Glomerular endothelial cell (primary cell): ENCODE measurements around the gene ELOVL2. TPM values are rescaled to one million over a fixed set of nuclear protein-coding genes. Genes with fewer than 3 reads are reported as not detected.
"Not testable (repeated sequence)": the region's sequence is repeated elsewhere in the genome, so short reads cannot be mapped to it uniquely, and the experiment has no call there.

Source experiments
- DNase-seq: peaks from one replicate; pipeline ENCODE4 v3.0.0-alpha.2; 2011; ENCODE audit warnings: low read depth, low spot score; ENCODE audit errors: extremely low read depth
- total RNA-seq: library from RNA; depleted of rRNA; stranded (reverse); fragments of >200 nt; gene quantifications from 2 replicates; pipeline ENCODE4 v1.2.3, GENCODE V29; 2015

Gene ELOVL2
- total RNA-seq: not detected in 2 replicates

GRCh38 chr6:11043961-11044711 lies at the start of gene ELOVL2:
Gene ELOVL2 (minus strand): TSS chr6:11044305. CDS start chr6:11044230, 75 bp downstream.
- DNase-seq: no peak

- DNase-seq: no peak
Measured at GRCh38 chr6:11093376-11093625, 49.2 kb upstream of the ELOVL2 start.

DNA sequence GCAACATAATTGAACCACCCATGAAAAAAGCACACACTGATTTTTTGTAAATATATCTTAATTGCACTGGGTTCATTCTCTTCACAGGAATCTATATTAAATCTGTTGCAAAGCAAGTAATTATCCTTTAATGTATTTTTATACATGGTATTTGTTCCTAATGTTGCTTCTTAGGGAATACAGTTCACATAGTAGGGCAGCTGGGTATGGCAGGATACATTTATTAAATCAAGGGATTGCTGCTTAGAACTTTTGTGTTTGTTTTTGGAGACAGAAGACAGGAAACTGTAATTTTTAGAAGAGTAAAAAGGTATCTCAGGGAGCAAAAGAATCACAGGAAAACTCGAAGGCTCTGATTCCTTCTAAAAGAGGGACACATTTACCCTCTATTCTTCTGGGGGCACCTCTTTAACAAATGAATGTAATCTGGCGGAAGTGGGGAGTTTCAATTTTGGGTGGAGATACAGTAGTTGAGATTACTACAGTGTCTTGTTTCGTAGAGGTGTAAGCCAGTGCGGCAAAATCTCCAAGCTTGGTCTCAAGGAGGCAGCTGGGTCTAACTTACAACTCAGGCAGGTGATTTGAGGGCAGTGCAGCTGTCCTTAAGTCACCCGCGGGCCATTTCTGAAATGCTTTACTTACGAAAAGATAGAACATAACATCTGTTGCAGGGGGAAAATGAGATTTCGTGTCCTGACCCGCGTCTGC lies 48.7 kb upstream of the ELOVL2 start:
- no peak for DNase-seq

GRCh38 chr6:11091141-11091540 lies 47.0 kb upstream of the ELOVL2 start:
- DNase-seq: not testable (repeated sequence)

DNA sequence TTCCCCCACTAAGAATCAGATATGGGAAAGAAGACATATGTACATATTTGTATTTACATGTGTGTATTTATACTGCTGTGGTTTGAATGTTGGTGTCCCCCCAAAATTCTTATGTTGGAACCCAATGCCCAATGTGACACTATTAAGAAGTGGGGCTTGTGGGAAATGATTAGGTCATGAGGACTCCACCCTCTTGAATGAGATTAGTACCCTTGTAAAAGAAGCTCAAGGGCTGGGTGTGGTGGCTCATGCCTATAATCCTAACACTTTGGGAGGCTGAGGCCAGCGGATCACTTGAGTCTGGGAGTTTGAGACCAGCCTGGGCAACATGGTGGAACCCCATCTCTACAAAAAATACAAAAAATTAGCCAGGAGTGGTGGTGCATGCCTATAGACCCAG lies 45.6 kb upstream of the ELOVL2 start:
- DNase-seq: no peak

DNA sequence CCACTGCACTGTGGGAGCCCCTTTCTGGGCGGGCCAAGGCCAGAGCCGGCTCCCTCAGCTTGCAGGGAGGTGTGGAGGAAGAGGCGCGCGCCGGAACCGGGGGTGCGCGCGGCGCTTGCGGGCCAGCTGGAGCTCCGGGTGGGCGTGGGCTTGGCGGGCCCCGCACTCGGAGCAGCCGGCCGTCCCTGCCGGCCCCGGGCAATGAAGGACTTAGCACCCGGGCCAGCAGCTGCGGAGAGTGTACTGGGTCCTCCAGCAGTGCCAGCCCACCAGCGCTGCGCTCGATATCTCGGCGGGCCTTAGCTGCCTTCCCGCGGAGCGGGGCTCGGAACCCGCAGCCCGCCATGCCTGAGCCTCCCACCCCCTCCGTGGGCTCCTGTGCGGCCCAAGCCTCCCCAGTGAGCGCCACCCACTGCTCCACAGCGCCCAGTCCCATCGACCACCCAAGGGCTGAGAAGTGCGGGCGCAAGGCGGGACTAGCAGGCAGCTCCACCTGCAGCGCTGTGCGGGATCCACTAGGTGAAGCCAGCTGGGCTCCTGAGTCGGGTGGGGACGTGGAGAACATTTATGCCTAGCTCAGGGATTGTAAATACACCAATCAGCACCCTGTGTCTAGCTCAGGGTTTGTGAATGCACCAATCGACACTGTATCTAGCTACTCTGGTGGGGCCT lies 43.2 kb upstream of the ELOVL2 start:
- not testable (repeated sequence) for DNase-seq

DNA sequence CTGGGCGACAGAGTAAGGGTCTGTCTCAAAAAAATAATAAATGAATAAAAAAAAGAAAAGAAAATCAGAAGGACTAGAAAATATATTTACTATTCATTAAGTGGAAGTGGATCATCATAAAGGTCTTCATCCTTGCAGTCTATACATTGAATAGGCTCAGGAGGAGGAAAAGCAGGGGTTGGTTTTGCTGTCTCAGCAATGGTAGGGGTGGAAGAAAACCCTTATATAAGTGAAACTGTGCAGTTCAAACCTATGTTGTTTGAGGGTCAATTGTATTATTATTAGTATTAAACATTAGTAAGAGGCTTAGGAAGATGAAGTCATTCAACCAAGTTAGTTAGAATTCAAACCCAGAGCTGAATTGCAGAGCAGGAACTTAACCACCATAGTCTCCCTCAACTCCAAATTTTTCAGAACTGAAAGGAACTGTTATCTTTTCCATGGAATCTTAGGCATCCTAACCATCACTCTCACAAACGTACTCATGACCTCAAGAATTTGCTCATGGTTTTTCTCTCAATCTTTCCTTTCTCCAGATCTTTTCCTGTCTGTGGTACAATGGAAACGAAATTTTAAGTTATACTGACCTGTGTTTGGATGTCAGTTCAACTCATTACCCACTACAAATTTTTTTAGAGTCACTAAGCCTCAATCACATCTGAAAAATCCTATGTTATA lies 41.8 kb upstream of the ELOVL2 start:
- no peak for DNase-seq

- DNase-seq: no peak
Measured at GRCh38 chr6:11083956-11084355, 39.9 kb upstream of the ELOVL2 start.

- no peak for DNase-seq
Measured at GRCh38 chr6:11083491-11083890, 39.4 kb upstream of the ELOVL2 start.

DNA sequence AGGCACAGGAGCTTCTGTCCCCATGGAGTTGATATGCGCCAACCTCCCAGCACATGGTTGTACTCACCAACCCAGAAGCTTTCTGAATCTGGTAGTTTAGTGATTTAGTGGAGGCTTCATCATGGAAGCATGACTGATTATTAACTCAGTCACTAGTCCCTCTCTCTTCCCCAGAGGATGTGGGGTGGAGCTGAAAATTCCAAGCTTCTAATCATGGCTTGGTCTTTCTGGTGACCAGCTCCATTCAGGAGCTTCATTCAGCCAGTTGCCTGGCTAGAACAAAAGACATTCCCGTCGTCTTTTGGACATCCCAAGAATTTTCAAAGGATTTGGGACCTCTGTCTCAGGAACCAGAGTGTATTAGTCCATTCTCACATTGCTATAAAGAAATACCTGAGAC lies 36.2 kb upstream of the ELOVL2 start:
- no peak for DNase-seq

DNA sequence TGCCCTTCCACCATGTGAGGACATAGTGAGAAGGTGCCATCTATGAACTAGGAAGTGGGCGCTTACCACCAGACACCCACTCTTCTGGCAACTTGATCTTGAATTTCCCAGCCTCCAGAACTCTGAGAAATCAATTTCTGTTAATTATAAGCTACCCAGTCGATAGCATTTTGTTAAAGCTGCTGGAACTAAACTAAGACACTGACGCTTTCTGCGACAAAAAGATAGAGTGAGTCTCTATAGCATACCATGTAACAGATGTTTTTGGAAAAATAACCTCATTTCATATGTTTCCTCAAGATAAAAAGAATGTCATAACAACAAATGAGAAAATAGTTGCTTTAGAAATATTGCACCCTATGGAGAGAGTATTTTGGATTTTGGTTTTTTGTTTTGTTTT lies 34.2 kb upstream of the ELOVL2 start:
- no peak for DNase-seq

- DNase-seq: no peak
Measured at GRCh38 chr6:11076540-11076939, 32.4 kb upstream of the ELOVL2 start.

DNA sequence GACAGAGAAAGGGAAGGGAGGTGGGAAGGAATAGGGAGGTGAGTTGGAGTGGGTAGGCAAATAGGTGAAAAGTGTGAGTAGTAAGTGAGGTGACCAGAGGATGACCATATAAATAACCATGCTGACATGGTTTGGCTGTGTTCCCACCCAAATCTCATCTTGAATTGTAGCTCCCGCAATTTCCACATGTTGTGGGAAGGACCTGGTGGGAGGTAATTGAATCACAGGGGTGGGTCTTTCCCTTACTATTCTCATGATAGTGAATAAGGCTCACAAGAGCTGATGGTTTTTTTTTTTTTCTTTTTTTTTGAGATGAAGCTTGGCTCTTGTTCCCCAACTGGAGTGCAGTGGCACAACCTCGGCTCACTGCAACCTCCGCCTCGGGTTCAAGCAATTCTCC lies 28.0 kb upstream of the ELOVL2 start:
- no peak for DNase-seq

- no peak for DNase-seq
Measured at GRCh38 chr6:11069760-11070159, 25.7 kb upstream of the ELOVL2 start.

DNA sequence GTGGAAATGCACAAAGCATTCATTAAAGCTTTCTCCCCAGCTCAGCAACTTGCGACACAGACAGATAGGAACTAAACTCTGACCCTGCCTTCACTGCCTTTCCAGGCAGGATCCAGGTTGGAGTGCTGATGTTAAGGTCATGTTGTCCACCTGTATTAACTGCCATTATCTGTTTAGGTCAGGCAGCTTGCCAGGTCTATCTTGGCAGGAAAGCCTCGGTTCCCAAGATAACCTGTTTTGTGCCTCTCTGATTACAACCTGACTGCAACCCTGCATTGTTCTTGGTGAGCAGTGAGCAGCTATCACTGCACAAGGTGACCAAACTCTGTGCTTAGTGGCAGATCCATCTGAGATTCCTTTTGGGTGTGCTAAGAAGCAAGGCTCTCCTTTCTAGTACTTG lies 23.2 kb upstream of the ELOVL2 start:
- DNase-seq: no peak

- DNase-seq: no peak
Measured at GRCh38 chr6:11066505-11067347, 22.6 kb upstream of the ELOVL2 start.

DNA sequence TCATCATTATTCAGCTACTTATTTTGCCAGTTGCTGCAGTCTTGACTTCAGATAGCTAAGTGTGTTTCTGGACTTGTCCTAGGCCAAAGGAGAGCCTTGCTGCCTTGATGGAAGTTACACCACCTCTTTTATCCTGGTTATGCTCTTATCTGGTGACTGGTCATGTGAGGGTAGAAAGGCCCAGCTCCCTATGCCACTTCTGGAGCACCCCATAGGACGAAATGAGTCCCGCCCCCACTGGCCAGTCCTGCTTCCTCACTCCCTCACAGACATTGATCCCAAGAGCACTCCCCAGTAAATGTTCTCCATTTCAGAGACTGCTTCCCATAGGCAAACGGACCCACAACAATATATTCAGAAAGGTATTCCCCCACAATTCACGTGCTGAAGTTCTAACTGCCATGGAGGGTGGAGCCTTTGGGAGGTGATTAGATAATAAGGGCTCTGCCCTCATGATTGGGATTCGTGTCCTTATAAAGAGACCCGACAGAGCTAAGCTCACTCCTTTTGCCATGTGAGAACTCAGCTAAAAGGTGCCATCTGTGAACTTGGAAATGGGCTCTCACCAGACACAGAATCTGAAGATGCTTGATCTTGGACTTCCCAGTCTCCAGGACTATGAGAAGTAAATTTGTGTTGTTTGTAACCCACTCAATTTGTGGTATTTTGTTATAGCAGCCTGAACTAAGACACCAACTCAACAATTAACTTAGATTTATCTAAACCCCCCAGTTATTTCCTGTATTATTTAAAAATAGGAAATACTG lies 21.5 kb upstream of the ELOVL2 start:
- DNase-seq: no peak

- no peak for DNase-seq
Measured at GRCh38 chr6:11064836-11065235, 20.7 kb upstream of the ELOVL2 start.

- DNase-seq: no peak
Measured at GRCh38 chr6:11062715-11063114, 18.6 kb upstream of the ELOVL2 start.

- DNase-seq: no peak
Measured at GRCh38 chr6:11062083-11062482, 18.0 kb upstream of the ELOVL2 start.
